HL-60/S4 treated with retinoic acid at 250 ng/mL for 4 days and 3 days (cell line): ENCODE measurements around the gene NR2F1-AS1.

Experiments
- in situ Hi-C: fragments of 300-500 bp; cut with MboI; formaldehyde crosslinking; loops from 2 replicates; pipeline ENCODE4 v1.7.0; 2022; ENCODE audit warnings: low sequenced_read_pairs

The NR2F1-AS1 gene

DNA sequence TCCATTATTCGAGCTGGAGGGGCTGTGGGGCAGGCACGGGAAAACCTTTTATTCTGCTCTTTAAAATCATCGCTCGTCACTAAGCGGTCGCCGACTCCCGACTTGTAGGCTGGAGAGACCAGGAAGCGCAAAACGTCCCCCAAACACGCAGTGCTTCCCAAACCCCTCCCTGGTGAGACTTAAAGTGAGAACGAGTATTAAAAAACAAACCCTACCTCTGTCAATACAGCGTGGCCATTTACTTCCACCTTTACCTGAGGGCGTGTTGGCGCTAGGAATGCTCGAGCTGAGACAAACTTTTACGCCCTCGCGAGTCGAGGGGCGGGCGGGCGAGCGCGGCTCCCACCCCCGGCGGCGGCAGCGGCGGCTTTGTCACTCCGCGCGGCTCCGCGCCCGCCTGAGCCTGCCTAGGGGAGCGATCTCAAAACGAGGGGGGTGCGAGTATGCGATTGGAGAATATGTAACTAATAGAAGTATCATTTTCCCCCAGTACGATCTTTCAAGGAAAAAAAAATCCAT lies at the start of gene NR2F1-AS1:
Gene NR2F1-AS1 (minus strand): TSS at position 293 of the 519 bp plus-strand sequence.
- in situ Hi-C loops: no loop called here

DNA sequence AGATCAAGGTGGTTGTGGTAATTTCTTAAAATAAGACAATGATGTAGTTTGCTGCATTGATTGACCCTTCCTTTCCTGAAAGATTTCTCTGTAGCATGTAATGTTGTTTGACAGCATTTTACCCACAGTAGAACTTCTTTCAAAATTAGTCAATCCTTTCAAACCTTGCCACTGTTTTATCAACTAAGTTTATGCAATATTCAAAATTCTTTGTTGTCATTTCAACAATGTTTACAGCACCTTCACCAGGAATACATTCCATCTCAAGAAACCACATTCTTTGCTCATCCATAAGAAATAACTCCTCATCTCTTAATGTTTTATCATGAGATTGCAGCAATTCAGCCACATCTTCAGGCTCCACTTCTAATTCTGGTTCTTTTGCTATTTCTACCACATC lies 45.8 kb upstream of the NR2F1-AS1 start:
- in situ Hi-C loops: no loop called here

DNA sequence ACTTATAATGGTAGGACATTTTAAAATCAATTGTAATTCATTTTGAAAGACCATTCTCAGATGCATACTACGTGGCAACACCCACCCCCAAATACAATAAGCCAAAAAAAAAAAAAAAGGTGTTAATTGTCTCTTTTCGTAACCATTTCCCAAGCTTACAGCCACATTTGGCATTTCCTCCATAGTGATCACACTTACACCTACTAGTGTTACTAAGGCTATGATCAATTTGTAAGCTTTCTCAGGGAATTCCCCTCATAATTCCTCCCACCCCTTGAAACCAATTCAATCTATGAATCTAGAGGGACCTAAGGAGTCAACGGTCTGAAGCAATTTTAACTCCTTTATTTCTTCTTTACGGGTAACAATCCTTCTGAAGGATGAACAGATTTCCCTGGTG lies 42.1 kb upstream of the NR2F1-AS1 start:
- in situ Hi-C loops: no loop called here

DNA sequence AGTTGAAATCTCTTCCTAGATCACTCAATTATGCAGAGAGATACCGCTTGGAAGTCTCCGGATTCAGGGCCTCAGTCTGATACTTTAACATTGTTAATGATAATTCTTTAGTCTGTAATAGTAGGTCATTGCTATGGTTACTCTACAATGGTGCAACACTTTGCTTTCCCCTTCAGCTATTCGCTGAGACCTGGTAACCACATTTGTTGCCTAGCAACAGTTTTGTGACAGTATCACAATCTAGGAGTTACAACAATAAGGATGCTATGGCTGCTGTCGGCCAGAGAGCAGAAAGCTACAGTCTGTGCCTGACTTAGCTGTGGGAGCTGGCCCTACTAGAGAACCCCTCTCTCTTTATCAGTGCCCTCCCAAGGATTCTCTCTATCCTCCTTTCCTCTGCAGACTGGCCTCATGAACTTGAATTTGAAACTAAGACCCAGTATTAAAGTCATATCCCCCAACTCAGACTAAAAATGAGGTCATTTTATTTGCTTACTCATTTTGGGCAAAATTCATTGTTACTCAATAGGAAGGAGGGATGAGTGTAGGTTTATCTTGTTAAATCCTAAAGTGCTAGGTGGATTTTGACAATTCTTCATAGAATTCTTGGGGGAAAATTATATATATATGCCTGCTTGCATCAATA lies 41.3 kb upstream of the NR2F1-AS1 start:
- in situ Hi-C loops: no loop called here

DNA sequence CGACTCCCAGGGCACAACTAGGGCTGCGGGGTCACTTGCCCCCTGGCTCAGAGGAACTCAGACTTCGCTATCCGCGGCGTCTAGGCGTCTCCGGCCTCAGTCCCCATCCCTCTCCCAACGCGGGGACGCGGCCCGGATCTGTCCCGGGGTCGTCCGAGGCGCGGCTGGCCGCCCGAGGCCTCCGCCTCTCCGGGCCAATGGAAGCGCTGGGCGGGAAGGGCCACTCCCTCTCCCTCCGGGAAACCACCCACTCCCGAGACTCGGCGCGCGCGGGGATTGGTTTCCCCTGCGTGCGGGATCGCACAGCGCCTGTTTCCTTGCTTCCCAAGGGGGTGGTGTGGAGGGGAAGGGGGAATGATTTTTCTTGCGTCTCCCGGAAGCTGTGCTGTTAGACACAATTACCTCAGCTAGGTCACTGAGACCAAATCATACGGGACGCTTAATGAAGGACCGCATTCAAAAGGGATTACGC lies 40.3 kb upstream of the NR2F1-AS1 start:
- in situ Hi-C loops: no loop called here

DNA sequence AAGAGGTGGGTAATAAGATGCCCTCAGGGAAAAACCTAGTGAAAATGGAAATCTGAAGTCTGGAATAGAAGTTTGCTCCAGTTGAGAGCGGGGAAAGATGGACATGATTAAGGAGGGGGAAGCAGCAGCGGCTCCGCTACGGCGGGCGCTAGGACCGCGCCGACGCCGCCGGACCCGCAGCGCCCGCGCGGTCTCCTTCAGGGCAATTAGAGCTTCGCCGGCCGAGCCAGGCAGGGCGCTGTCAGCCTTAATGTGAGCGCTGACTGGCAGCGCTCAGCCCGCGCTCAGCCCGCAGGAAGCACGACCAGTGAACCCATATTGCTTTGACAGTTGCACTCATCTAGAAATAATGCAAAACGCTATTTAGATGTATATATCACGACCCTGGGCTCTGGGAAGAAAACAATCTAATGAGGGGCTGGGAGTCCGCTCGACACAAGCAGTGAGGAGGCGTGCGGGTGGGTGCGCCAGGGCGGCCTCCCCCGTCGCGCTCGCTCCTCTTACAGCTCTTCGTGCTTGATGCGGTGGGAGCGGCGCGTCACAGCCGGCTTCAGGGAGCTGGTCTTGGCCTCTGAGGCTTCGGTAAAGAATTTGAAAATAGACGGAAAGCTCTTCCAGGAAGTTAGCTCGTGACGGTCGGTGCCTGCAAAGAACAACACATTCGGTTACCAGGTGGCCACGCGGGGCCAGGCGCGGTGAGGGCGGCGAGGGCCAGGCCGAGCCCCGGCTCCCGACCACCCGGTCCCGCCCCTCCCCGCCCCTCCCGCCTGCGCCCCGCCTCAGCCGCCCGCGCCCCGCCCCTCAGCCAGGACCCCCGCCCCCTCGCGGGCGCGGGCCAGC lies 39.7 kb upstream of the NR2F1-AS1 start:
- in situ Hi-C loops: no loop called here

DNA sequence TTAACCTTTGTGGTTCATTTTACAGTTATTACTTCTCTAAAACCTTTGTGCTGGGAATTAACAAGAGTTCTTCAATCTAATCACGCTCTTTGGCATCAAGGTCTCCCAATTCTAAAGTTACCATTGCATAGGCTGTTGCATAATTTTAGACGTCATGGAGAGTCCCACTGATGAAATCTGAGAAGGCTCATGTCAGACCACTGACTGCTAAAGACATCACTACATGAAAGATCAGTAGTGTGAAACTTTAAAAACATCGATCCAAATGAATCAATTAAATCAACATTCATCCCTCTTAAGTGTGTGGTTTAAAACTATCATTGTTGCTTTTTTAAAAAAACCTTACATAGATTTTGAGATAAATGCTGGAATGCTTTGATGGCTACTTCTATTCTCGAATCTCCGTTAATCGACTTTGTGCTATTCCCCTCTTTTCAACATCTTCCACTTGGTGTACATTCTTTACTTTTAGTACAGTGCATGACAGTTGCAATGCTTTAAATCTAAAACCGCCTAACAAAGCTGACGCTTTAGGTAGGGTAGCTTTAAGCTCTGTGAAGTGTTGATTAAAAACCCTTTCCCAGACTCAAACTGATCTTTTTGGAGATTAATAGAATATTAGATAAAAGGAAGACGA lies 35.6 kb upstream of the NR2F1-AS1 start:
- in situ Hi-C loops: no loop called here

DNA sequence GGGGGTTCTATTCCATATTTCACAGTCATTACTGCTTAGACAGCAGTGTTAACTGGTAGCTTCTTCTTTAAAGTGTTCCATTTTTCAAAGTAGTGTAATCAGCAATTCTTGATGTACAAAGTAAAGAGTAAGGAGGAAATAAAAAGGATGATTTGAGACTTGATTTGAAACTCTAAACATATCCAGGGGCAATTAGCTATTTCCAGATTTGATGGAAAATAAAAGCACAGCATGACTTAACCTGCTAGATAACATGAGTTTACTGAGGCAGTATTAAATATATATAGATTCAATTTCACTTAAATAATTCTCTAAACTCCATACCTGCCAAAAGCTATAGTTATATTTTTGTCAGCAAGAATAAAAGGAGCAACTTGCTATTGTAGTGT lies 31.8 kb upstream of the NR2F1-AS1 start:
- in situ Hi-C loops: no loop called here

DNA sequence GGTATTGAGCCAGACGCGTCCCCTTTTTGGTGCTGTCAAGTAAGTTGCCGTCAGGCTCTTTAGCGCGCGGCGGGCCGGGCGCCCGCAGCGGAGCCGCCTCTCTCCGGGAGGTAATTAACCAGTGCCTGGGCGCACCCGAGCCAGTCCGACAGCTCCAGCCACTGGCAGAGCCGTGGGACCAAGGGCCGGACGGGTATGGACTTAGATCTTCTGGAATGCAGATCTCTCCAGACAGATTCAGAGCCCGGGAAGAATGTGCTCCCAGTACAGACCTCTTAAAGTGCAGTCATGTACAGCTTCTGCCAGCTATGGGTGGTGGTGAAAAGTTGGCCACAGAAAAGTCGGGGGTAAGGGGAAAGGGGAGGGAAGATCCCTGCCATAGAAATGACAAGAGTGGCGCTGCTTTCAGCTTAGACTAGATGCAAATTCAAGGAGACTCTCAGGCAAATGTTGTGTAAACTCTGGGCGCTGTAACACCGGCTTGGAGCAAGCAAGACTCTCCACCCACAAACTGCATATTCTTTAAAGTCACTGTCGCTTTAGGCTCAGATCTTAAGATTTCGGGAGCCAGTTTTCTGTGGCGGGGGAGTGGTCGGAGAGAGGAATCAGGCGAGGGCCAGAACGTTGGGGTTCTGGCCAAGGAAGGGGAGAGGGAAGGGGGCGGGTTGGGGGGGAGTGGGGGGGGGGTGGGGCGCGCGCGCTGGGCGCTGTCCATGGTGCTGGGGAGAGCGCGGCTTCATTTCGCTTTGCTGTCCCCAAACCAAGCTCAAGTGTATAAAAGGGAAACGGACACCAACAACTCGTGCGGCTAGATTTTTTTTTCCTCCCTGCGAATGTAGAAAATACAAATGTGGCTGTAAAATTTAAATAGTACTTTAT lies 31.2 kb upstream of the NR2F1-AS1 start:
- in situ Hi-C loops: no loop called here

DNA sequence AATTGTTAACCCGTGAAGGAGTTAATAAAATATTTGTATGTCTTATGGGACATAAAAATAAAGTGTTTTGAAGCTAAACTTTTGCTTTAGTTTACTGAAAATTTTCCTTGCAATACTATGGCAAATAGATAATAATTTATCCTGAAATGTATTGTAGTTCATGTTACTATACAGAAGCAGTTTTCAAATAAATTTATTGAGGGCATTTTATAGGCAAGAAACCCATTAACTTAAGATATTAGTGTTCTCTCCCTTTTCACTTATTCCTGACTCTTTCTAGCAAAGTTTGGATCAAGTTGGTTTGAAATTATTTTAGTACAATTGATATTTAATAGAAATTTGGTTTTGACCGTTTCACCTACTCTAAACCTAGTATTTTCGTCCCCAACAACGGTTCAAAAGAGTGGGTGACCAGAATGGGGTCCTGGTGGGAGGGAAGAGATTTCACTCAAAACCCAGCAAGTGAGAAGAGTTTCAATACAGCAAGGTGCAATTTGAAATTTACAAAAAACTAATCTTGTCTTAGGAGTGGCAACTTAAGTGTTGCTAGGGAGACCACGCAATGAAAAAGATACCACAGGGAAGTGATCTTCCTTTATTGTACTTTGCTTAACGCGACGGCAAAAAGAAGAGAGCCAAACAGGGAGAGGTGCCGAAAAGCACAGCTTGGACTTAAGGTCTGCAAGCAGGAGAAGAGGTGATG lies 30.4 kb upstream of the NR2F1-AS1 start:
- in situ Hi-C loops: no loop called here

DNA sequence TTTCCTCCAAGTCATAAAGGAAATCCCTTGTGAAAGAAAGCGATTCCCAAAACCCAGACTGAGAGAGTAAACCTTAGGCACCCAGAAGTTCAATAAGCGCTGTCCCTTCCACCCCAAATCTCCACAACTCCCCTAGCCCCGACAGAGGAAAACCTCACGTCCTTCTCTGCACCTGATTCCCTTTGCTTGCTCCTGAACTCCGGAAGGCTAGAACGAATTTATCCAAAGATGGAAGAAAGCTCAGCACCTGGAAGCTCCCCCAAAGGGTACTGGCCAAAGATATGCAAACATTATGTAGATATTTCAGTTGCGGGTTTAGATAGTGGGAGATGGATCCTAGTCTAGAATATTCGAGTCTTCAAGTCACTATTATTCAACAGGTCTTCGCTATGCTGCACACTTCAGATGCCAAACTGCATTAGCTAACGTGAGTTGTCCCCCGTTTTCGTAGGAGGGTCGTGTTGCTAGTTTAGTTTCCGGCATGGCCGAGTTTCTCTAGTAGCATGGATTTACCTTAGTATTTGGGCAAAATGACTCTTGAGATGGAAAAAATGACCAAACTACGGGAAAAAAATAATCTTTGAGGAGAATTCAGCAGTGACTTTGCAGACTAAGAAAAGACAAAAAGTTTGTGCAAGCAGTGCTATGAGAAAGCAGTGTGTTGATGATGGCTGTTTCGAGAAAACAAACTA lies 29.7 kb upstream of the NR2F1-AS1 start:
- in situ Hi-C loops: no loop called here

DNA sequence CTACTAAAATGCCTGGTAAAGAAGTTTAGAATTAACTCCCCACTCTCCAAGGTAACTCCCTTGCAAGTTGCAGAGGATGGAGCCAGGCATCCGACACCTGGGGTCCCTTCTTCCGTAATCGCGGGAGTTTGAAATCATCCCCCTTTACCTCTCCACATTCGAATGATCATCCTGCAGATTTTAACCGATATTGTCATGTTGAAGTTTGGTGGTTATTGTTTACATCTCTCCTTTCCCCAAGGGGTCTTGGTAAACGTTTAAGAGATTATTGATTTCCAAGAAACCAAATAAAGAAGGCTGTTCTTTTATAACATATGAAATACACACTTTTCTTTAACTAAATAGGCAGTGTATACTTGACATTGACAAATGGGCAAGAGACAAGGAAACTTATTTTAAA lies 28.7 kb upstream of the NR2F1-AS1 start:
- in situ Hi-C loops: no loop called here

DNA sequence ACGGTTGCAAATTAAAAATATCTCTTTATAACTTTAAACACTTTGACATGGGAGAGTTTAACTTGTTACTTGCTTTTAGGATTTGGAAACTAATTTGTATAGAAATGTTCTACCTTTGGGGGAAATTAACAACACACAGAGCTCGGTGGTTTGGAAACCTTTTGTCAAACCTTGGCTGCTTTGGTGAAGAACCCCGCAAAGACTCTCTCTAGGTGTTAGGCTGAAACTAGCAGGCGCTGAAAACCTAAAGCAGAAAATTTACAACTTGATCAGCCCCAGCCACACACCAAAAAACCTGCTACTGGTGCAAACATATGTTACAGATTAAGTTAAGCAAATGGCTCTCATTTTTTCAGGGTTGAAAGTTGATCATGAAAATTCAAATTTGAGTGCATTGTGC lies 27.8 kb upstream of the NR2F1-AS1 start:
- in situ Hi-C loops: no loop called here

DNA sequence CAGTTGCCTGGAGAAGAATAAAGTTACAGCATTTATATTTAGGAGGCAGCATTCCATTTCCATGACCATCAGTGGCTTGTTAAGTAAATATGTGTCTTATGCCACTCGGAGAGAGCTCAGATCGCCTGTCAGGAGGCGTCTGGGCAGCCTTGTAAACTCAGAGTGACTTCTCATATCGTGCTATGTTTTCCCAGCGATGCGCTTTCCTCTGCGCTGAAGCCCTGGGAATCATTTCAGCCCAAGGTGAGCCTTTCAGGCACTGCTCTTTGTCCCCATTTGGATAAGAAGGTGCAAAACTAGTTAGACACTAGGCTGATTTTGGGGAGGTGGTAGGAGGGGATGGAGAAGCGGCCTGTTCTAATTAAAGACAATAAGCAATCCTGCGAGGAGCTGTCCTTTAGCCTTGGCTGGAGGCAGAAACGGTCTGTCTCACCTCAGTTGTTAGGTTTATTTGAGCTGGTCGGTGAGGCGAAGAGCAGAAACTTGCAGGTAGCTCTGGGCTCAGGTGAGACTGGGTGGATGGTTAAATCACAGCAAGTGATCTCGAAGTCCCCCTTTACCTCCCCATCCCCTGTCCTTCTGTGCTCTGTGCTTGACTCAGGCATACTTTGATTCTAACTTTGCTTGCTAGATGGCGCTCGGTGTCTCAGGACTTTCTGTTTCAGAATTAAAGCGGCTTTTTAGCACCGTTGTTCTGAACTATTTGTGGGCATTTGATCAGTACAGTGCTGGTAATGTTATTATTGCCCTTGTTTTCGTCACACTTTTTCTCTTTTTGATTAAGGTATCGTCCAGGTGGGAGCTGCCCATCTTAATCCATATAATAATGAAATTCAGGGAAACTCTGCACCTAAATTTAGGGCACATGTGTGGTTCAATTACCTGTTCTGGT lies 26.6 kb upstream of the NR2F1-AS1 start:
- in situ Hi-C loops: no loop called here

DNA sequence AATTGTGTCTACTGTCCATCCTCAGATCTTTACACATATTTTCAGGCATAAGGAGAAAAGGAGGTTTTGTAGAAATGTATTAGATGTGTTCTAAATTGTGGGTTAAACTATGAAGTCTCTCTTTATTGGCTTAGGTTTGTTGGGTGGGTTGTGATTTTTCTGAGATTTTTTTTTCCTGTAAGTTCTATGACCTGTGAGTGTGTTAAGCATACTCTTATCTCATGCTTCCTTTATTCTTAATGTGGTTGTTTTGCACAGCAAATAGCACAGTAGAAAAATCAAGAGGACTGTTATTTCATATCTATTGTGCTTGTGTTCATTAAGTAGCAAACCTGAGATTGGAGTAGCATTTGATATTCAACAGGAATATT lies 25.3 kb upstream of the NR2F1-AS1 start:
- in situ Hi-C loops: no loop called here

DNA sequence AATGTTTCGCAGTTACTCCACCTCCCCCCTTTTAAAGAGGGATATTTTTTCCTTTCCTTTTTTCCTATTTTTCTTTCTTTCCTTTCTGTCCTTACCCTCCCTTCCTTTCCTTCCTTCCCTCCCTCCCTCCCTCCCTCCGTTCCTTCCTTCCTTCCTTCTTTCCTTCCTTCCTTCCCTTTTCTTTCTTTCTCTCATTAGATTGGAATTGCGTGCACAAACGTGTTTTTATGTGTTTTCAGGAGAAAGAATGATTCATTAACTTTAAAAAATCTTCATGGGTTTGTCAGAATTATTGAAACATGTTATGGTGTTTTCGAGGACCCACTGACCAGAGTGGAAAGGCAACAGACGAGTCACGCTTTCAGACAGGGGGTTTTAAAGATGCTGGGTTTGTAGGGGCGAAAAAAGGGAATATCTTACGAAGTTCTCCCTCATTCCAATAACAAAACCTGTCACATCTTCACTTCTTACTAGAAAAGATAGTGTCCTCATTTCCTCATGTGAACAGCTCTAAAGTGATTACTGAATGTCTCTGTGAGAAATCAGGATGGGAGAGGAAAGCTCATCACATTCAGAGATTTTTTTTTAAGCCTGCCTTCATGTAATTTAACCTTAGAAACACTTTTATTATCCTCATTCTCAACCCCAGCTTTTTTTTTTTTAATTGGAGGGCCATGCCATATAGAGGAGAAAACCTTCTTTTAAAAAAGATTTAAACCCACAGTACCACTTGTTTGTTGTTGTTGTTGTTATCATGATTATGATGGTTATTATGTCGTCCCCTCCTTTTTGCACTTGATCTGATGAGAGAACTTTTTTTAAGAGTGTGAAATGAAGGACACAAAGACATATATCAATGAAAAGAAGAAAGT lies 23.9 kb upstream of the NR2F1-AS1 start:
- in situ Hi-C loops: no loop called here

DNA sequence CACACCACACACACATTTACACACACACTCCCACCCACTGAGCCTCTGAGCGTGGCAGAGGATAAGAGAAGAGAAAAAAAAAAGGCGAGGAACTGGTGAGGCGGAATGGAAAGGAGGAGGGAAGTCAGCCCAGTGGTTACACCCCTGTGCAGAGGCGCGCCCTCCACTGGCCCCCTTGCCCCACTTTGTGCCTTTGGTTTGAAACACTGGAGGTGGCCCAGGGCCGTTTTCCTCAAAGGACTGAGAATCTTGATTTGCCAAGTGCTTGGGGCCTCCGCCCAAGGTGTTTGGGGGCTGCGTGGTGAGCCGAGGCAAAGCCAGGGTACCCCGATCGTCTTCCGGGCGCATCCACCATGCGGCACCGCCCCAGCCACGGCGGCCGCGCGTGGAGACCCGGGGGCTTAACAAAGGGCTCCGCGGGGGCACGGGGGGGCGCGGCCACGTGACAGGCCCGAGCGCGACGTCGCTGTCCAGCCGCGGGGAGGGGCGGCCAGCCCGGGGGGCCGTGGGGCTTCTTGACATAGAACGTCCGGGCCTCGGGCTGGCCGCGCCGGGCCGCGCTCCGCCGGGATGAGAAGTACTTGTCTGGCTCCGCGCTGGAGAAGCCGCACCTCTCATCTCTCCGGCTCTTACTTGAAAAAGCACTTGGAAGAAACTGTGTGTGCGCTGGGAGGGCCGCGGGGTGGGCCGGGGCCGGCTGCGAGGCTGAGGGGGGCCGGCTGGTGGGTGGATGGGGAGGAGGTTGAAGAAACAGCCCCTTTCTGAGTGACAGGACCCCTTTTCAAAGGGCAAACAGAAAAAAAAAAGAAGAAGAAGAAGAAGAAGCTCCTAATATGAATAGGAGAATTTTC lies 23.0 kb upstream of the NR2F1-AS1 start:
- in situ Hi-C loops: no loop called here
